Activated naive CD8-positive, alpha-beta T cell treated with anti-CD3 and anti-CD28 coated beads for 36 hours (primary cell): ENCODE results near the gene FBXL17. TPM values are rescaled to one million over a fixed set of nuclear protein-coding genes. Genes with fewer than 3 reads are reported as not detected.

Experiments used
- DNase-seq: peaks from one replicate; pipeline ENCODE4 v3.0.0; 2021
- H3K27ac Mint-ChIP-seq: one replicate; pipeline ENCODE4 v1.8.0; 2022; ENCODE audit warnings: mild to moderate bottlenecking, moderate library complexity, mixed read lengths
- H3K27me3 Mint-ChIP-seq: one replicate; pipeline ENCODE4 v1.8.0; 2022; ENCODE audit warnings: mild to moderate bottlenecking, mixed read lengths
- H3K36me3 Mint-ChIP-seq: one replicate; pipeline ENCODE4 v1.8.0; 2021; ENCODE audit warnings: mild to moderate bottlenecking, mixed read lengths
- H3K4me1 Mint-ChIP-seq: one replicate; pipeline ENCODE4 v1.8.0; 2021; ENCODE audit warnings: mixed read lengths
- H3K4me3 Mint-ChIP-seq: one replicate; pipeline ENCODE4 v1.8.0; 2022; ENCODE audit warnings: mild to moderate bottlenecking, moderate library complexity, mixed read lengths
- H3K9me3 Mint-ChIP-seq: one replicate; pipeline ENCODE4 v1.8.0; 2022; ENCODE audit warnings: mixed read lengths
- total RNA-seq, 2 experiments: library from RNA; stranded (reverse); gene quantifications; one replicate each; pipeline ENCODE4 v1.2.3, GENCODE V29; 2021

The FBXL17 gene
- total RNA-seq, 2 experiments from 2014 or later = 3.6 to 4.5 TPM

DNA sequence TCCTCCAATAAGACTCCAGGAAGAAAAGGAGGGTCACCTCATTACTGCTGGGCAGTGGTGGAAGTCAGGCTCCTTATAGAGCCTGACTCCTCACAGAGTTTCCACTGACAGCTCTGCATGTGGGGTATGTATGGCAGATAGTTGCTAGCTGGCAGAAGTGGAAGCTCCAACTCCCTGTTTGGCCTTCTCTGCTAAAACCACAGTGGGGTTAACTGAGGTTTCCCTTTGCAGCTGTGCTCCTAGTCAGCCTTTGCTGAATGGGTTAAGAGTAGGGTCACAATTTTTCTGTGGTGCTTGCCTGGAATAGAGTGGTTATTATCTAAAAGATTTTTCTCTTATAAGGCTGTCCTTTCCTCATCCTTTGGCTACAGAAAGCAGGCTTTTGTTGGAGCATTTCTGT is 327.5 kb downstream of the FBXL17 start:
- H3K27ac Mint-ChIP-seq = no peak overlapping the region
- H3K27me3 Mint-ChIP-seq = no peaks in the 10 kb centered on the region
- DNase-seq = no peak
- no peaks in the 10 kb centered on the region for H3K4me1 Mint-ChIP-seq
- no peak overlapping the region for H3K4me3 Mint-ChIP-seq
- H3K9me3 Mint-ChIP-seq = peaks cover 38% of the 10 kb centered on the region
- H3K36me3 Mint-ChIP-seq = peaks cover 47% of the 10 kb centered on the region

DNA sequence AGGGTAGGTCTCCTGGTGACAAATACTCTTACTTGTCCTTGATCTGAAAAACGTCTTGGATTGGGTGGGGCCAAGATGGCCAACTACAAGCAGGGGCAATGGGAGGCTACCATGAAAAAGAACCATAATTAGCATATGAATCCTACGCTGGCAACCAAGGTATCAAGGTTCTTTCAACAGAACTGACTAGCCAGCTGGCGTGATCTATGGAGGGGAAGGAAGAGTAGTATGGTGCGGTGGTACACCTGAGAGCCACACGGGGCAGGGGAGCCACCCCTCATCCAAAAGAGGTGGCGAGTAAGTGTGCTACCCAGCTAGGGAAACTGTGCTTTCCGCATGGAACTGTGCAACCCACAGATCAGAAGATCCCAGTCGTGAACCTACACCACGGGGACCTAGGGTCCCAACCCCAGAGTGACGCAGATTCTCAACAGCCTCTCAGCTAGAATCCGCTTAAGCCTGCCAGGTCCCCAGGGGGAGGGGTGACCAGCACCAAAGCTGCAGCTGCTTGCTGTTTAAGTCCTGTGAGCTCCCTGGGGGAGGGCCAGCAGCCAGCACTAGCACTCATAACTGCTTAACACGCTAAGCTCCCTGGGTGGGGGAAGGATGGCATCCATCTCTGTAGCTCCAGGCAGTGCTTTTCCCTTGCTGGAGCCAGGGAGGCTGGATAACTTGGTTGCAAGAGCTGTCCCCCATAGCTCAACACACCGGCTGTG is 334.8 kb downstream of the FBXL17 start:
- H3K27me3 Mint-ChIP-seq = no peaks in the 10 kb centered on the region
- no peak for DNase-seq
- no peak overlapping the region for H3K4me3 Mint-ChIP-seq
- peaks cover 40% of the 10 kb centered on the region for H3K36me3 Mint-ChIP-seq
- H3K4me1 Mint-ChIP-seq = no peaks in the 10 kb centered on the region
- no peak overlapping the region for H3K27ac Mint-ChIP-seq
- peaks cover 25% of the 10 kb centered on the region for H3K9me3 Mint-ChIP-seq

DNA sequence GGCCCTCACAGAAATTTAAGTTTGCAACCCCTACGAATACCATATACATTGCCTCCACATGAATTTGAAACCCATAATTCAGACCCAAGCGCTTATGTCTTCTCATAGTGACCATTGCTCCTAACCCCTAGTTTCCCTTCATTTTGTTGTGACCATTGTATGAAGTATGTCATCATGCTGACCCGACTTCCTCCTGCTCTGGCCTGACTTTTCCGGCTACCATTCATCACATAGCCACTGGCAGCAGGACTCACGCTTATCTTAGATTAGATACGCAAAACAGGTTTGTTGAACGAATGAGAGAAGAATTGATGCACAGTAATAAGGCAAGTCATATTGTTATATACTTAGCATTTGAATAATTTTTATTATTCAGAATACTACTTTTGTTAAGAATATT is 345.4 kb downstream of the FBXL17 start:
- Mint-ChIP-seq H3K4me3 (no peak overlapping the region), H3K9me3 (no peaks in the 10 kb centered on the region), H3K4me1 (no peaks in the 10 kb centered on the region), H3K27ac (no peak overlapping the region), H3K27me3 (no peaks in the 10 kb centered on the region), H3K36me3 (peaks cover 2% of the 10 kb centered on the region)
- DNase-seq = no peak

DNA sequence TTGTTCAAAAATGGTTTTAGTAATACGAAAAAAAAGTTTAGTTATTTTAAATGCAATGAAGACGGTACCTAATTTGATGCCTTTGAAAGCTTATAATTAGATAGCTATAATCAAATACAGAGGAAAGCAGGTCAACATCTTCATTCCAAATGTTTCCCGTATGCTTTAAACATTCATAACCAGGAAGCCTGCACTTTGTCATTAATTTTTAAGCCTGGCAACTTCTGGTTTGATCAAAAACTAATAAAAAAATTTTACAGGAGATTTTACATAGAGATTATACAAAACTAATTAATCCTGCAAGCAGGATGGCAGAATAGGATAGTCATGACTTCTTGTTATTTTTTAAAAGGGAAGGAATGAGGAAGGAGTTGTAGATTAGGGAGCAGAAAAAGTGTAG is 353.0 kb downstream of the FBXL17 start:
- Mint-ChIP-seq H3K36me3 (peaks cover 2% of the 10 kb centered on the region), H3K27ac (no peak overlapping the region), H3K9me3 (no peaks in the 10 kb centered on the region), H3K4me1 (no peaks in the 10 kb centered on the region), H3K4me3 (no peak overlapping the region), H3K27me3 (no peaks in the 10 kb centered on the region)
- no peak for DNase-seq

DNA sequence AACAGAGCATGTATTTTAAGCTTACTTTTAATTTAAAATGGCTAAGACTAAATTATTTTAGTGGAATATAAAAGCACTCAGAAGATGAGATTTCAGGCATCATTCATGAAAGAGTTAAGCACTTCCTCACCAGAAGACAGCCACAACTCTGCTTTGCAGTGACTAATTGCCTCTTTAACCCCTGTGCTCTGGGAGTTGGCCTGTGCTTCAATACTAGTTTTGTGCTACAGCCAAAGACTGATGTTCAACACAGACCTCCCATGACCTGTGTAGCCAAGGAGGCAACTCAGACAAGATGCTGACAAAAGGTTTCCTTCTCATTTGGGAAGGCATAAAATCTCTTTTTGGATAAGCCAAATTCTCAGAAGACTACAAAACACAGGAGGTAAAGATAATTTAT is 353.5 kb downstream of the FBXL17 start:
- no peaks in the 10 kb centered on the region for H3K27me3 Mint-ChIP-seq
- no peak overlapping the region for H3K4me3 Mint-ChIP-seq
- no peaks in the 10 kb centered on the region for H3K4me1 Mint-ChIP-seq
- peaks cover 2% of the 10 kb centered on the region for H3K36me3 Mint-ChIP-seq
- H3K27ac Mint-ChIP-seq = no peak overlapping the region
- H3K9me3 Mint-ChIP-seq = no peaks in the 10 kb centered on the region
- no peak for DNase-seq

DNA sequence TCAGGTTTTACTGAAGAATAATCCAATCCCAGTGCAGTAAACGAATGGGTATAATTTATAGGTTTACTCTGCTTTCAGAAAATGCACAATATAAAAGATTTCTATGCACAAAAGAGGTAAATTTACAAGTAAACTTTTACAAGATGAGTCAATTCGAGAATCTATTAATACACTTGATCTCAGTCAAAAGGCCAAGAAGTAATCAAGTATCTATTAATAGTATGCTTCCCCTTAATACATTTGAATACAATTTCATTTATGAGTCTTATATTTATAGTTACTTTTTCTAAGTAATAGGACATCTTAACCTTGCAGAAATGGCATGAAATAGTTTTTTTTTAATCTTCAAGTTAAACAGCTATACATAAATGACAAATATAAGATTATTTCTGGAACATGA is 355.9 kb downstream of the FBXL17 start:
- no peaks in the 10 kb centered on the region for H3K36me3 Mint-ChIP-seq
- no peak overlapping the region for H3K4me3 Mint-ChIP-seq
- H3K9me3 Mint-ChIP-seq = no peaks in the 10 kb centered on the region
- H3K4me1 Mint-ChIP-seq = no peaks in the 10 kb centered on the region
- DNase-seq = no peak
- no peak overlapping the region for H3K27ac Mint-ChIP-seq
- no peaks in the 10 kb centered on the region for H3K27me3 Mint-ChIP-seq

DNA sequence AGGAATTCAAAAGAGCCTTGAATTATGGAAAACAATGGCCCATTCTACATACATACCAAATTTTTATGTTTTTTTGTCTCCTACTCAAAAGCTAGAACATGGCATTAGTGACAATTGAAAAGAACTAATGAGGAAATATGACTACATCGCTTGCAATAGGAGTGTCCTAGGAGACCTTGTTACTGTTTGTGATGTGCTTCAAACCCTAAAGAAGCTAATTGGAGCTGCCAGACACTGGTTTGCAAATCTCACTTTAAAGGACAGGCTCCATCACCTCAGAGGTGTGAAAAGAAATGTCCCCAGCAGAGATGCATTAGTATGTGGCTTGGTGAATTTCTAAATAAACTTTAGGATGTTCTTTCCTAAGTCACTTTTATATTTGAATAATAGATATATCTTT is 356.9 kb downstream of the FBXL17 start:
- no peak for DNase-seq
- H3K36me3 Mint-ChIP-seq = no peaks in the 10 kb centered on the region
- no peaks in the 10 kb centered on the region for H3K9me3 Mint-ChIP-seq
- no peaks in the 10 kb centered on the region for H3K4me1 Mint-ChIP-seq
- no peaks in the 10 kb centered on the region for H3K27me3 Mint-ChIP-seq
- H3K27ac Mint-ChIP-seq = no peak overlapping the region
- H3K4me3 Mint-ChIP-seq = no peak overlapping the region

DNA sequence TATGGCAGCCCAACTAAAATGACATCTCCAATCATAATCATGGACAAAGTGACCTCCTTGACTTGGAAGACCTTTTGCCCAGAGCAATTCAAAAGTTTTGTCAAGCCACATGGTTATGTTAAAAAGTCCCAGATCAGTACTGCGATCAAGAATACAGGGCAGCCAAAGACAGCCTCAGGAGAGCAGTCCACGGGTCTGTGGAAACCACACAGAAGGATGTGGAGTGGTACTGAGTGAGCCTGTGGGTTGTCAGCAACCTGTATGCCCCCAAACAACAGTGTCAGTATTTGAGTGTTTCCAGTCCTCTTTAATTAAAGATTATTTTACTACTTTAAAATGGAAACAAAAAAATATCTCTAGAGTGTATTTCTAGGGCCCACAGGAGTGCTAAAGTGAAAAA is 365.8 kb downstream of the FBXL17 start:
- no peak for DNase-seq
- H3K36me3 Mint-ChIP-seq = peaks cover 12% of the 10 kb centered on the region
- H3K4me1 Mint-ChIP-seq = no peaks in the 10 kb centered on the region
- H3K9me3 Mint-ChIP-seq = no peaks in the 10 kb centered on the region
- no peaks in the 10 kb centered on the region for H3K27me3 Mint-ChIP-seq
- H3K27ac Mint-ChIP-seq = no peak overlapping the region
- no peak overlapping the region for H3K4me3 Mint-ChIP-seq

DNA sequence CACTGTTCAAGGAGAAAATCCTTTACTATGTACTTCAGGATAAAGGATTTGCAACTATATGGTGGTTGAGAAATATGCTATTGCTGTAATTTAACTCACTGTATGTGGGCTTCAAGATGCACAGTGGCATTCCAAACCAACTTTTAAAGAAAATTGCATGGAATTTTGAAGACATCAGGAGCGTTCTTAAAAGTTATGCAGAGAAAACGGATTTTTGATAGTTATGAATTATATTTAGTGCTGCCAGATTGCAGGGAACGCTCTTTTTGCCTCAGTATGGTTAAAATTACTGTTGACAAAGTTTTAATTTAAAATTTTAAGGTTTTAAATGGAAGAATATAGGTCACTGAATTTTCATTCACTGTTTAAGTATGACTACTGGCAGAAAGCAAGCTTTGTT is 375.1 kb downstream of the FBXL17 start:
- Mint-ChIP-seq H3K27ac (no peak overlapping the region), H3K27me3 (no peaks in the 10 kb centered on the region), H3K9me3 (no peaks in the 10 kb centered on the region), H3K4me1 (peaks cover 12% of the 10 kb centered on the region), H3K4me3 (no peak overlapping the region), H3K36me3 (peaks cover 2% of the 10 kb centered on the region)
- DNase-seq = no peak

DNA sequence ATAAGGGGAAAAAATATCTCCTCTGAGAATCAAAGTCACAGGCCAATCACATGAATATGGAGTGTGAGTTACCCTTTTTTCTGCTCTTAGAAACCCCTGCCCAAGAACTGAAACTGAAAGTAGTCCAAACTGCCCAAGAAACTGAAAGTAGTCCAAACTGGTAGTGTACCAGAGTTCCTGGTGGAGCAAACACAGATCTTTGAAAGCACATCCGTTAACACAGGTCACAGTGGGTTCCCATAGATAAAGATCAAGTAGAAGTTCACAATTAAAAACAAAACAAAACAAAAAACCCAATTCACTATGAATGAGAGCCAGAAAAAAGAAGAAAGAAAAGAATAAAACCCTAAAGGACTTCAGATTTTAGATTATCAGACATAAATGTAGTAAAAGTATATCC is 378.7 kb downstream of the FBXL17 start:
- Mint-ChIP-seq H3K27me3 (no peaks in the 10 kb centered on the region), H3K9me3 (no peaks in the 10 kb centered on the region), H3K4me1 (peaks cover 12% of the 10 kb centered on the region), H3K27ac (peak overlapping the region; percentile 85), H3K4me3 (peak overlapping the region; percentile 67), H3K36me3 (peaks cover 2% of the 10 kb centered on the region)
- DNase-seq = peak; percentile 3

DNA sequence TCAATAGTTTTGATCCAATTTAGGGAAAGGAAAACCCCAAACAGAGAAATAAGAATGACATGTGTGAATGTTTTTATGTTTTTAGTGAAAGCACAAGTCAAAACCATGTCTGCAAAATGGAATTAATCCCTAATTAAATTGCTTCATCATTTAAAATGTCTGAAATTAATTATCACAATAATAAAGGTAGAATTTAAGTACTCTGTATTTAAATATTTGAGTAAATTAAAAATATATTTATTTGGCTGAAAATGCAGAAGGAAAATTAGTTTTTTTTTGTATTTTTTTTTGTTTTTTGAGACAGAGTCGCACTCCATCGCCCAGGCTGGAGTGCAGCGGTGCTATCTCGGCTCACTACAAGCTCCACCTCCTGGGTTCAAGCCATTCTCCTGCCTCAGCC is 380.7 kb downstream of the FBXL17 start:
- Mint-ChIP-seq H3K27me3 (no peaks in the 10 kb centered on the region), H3K27ac (no peak overlapping the region), H3K4me3 (no peak overlapping the region), H3K4me1 (peaks cover 12% of the 10 kb centered on the region), H3K36me3 (peaks cover 2% of the 10 kb centered on the region), H3K9me3 (no peaks in the 10 kb centered on the region)
- no peak for DNase-seq

DNA sequence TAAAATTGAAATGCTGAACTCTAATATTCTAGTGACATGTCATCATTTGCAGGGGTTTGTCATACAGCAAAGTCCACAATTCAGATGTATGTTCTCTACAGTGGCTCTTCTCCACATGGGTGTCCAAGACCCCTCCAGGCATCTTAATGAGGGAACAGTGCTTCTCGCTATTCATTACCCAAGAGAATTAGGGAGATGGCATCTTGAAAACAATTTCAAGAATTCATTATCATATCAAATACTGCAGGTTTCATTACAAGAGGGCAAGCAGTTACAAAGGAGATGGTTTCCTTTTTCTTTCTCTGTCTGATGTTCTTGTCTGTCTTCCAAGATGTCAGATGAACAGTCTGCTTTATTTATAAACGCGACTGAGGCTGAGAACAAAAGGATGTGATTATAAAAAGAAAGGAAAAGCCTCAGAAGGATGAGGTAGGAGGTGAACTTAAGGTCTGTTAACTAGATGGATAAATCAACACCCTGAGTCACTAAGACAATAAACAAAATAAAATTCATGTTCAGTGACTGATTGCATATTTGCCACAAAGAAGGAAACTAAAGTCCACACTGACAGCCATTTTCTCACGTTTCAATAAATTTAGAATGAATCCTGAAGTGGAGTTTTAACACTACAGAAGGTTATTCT is 384.4 kb downstream of the FBXL17 start:
- Mint-ChIP-seq H3K27me3 (no peaks in the 10 kb centered on the region), H3K36me3 (peaks cover 6% of the 10 kb centered on the region), H3K4me1 (no peaks in the 10 kb centered on the region), H3K4me3 (no peak overlapping the region), H3K9me3 (no peaks in the 10 kb centered on the region), H3K27ac (no peak overlapping the region)
- no peak for DNase-seq

DNA sequence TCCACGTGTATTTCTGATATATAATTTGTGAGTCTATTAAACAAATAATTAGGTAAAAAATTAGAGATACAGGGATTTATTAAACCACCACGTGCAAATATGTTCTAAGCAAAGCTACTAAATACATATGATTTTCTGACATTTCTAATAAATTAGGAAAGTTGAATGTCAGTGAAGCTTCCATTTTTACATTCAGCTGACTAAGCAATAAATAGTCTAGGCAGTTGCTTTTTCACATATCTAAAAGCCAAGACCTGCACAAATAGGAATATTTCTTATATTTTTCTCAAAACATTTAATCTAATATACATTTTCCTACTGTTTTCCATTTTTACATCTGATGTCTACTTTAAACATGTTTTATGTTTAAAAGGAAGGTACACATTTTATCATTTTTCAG is 388.6 kb downstream of the FBXL17 start:
- DNase-seq = no peak
- Mint-ChIP-seq H3K9me3 (no peaks in the 10 kb centered on the region), H3K36me3 (peaks cover 4% of the 10 kb centered on the region), H3K27me3 (no peaks in the 10 kb centered on the region), H3K27ac (no peak overlapping the region), H3K4me3 (no peak overlapping the region), H3K4me1 (peaks cover 2% of the 10 kb centered on the region)

DNA sequence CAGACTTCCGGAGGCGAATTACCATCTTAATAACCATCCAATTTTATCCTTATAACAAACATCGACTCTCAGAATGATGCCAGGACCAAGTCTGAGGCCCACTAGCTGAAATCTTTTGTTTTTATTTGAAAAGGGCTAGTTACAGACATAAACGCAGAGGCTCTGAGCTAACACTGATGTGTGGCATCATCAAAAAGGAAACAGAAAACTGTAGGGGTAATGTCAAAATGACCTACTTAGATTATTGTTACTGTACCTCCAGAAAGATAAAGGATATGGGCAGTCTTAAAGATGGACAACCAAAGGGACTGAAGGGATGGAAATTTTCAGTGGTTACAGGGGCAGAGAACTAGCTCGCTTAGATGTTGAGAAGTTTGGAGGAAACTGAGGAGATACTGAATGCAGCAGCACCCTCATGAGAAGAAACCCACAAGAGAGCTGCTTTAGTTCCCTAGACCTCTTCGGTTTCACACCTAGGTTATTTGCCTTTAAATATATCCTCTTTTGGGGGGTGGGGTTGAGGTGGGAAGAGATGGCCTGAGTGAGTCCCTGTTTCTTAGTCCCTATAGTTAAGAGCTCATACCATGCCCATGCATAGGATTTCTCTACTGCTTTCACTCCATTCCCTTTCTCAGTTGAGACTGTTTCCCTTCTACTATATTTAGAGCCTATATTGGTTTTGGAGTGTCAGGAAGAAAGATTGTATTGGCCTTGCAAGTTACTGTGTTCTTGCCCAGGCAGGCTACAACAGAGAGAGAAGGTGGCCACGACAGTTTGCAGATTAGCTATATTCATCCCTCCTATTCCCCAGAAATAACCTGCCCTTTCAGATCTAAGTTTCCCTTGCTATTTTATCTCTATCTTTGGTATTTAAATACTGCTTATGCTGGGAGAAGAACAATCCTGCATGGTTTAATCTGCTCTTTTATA is 390.8 kb downstream of the FBXL17 start:
- Mint-ChIP-seq H3K4me3 (no peak overlapping the region), H3K4me1 (peaks cover 4% of the 10 kb centered on the region), H3K36me3 (peaks cover 3% of the 10 kb centered on the region), H3K27me3 (no peaks in the 10 kb centered on the region), H3K27ac (no peak overlapping the region), H3K9me3 (no peaks in the 10 kb centered on the region)
- DNase-seq = no peak

DNA sequence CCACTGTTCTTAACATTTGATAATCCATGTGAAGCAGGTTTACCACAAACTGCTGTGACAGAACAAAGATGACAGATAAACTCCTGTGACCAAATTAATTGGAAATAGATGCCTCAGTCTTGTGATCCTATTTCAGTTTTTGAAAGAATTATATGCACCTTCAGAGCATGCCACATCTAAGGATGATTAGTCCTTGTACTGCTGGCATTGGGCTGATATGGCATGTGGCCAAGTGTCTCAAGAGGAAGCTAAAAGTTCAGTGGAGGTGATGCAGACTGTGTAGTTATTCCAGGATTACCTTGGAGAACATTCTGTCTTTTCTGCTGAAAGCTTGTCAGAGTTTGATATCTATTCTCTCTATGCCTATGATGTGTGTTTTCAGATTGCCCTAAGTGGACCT is 396.8 kb downstream of the FBXL17 start:
- Mint-ChIP-seq H3K36me3 (peaks cover 1% of the 10 kb centered on the region), H3K9me3 (no peaks in the 10 kb centered on the region), H3K27me3 (no peaks in the 10 kb centered on the region), H3K4me1 (peaks cover 8% of the 10 kb centered on the region), H3K4me3 (no peak overlapping the region), H3K27ac (no peak overlapping the region)
- DNase-seq = no peak
